Esophagus muscularis mucosa (tissue), 3 donors: ENCODE data around the gene CACNG3.

Experiments
- POLR2A ChIP-seq: fragments of 450-650 bp; IDR thresholded peaks from one replicate; pipeline ENCODE4 v1.6.1; 2017; ENCODE audit warnings: antibody characterized with exemption, moderate library complexity, mild to moderate bottlenecking, low read depth
- TF ChIP-seq, protein P1 (sequence below), 3 experiments: fragments of 200-600 bp in 2 of 3; fragments of 450-650 bp in 1 of 3; sonication (generic) in 2 of 3; IDR thresholded peaks; one replicate each; pipeline ENCODE4 v1.5.1; 2017 to 2019; ENCODE audit warnings: antibody characterized with exemption in 3 of 3, mild to moderate bottlenecking in 2 of 3, moderate library complexity in 1 of 3

DNA sequence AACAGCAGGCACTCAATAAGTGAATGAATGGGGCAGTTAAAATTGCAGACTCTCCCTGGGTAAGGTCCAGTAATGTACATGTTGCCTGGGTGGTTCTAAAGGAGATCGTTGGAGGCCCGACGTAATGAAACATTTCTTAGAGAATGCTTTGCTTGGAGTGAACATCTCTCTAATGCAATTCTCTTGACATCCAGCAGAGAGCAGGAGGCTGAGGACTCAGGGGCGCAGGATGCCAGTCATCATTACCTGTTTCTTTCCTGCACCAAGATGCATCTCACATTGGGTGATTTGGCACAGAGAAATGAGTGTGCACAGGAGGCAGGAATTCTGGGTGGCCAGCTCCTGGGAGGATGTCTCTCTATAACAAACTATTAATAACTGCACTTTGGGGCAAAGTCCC, 152.9 kb downstream of the CACNG3 start:
- TF ChIP-seq, protein P1, sequence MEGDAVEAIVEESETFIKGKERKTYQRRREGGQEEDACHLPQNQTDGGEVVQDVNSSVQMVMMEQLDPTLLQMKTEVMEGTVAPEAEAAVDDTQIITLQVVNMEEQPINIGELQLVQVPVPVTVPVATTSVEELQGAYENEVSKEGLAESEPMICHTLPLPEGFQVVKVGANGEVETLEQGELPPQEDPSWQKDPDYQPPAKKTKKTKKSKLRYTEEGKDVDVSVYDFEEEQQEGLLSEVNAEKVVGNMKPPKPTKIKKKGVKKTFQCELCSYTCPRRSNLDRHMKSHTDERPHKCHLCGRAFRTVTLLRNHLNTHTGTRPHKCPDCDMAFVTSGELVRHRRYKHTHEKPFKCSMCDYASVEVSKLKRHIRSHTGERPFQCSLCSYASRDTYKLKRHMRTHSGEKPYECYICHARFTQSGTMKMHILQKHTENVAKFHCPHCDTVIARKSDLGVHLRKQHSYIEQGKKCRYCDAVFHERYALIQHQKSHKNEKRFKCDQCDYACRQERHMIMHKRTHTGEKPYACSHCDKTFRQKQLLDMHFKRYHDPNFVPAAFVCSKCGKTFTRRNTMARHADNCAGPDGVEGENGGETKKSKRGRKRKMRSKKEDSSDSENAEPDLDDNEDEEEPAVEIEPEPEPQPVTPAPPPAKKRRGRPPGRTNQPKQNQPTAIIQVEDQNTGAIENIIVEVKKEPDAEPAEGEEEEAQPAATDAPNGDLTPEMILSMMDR (IDR thresholded peaks at IDR 0.05), result no peak
- TF ChIP-seq POLR2A, result no peak
